A549 (cell line): ENCODE measurements around the gene ACD.

Experiments
- CTCF ChIP-seq: fragments of >200 bp; sonication (Bioruptor Twin); formaldehyde crosslinking; IDR thresholded peaks from 3 replicates; pipeline ENCODE4 v1.5.1; 2016
- ESRRA ChIP-seq: fragments of 150-350 bp; IDR thresholded peaks from 2 replicates; pipeline ENCODE4 v1.6.1; 2014; ENCODE audit warnings: mild to moderate bottlenecking, low read length, borderline replicate concordance
- KDM5A ChIP-seq: fragments of 200-600 bp; sonication (generic); IDR thresholded peaks from 2 replicates; pipeline ENCODE4 v1.6.1; 2016; ENCODE audit warnings: antibody characterized with exemption, mild to moderate bottlenecking
- MAX ChIP-seq: IDR thresholded peaks from 2 replicates; pipeline ENCODE4 v1.6.1; 2012
- MYC ChIP-seq: IDR thresholded peaks from 2 replicates; pipeline ENCODE4 v1.6.1; 2012; ENCODE audit warnings: mild to moderate bottlenecking, inconsistent platforms, low read length, improper control_type of control experiment, borderline replicate concordance
- POLR2A ChIP-seq: IDR thresholded peaks from 2 replicates; pipeline ENCODE4 v1.6.1; 2012; ENCODE audit warnings: mild to moderate bottlenecking, low read length
- POLR2AphosphoS2 ChIP-seq: conservative IDR thresholded peaks from 2 replicates; pipeline ENCODE4 v1.6.1; 2012; ENCODE audit warnings: low read length, improper control_type of control experiment, inconsistent platforms
- SMC3 ChIP-seq: fragments of >200 bp; sonication (Bioruptor Twin); formaldehyde crosslinking; IDR thresholded peaks from 3 replicates; pipeline ENCODE4 v1.6.1; 2018; ENCODE audit warnings: inconsistent platforms
- USF2 ChIP-seq: fragments of 450-650 bp; IDR thresholded peaks from 2 replicates; pipeline ENCODE4 v1.6.1; 2014; ENCODE audit warnings: antibody characterized with exemption
- TF ChIP-seq, protein P1 (sequence below): fragments of 200-600 bp; sonication (generic); IDR thresholded peaks from 2 replicates; pipeline ENCODE4 v1.6.1; 2016; ENCODE audit warnings: antibody characterized with exemption, mild to moderate bottlenecking, moderate library complexity
- TF ChIP-seq, protein P2 (sequence below): fragments of 150-350 bp; IDR thresholded peaks from 2 replicates; pipeline ENCODE4 v1.6.1; 2014; ENCODE audit warnings: low read depth, mild to moderate bottlenecking, low read length

DNA sequence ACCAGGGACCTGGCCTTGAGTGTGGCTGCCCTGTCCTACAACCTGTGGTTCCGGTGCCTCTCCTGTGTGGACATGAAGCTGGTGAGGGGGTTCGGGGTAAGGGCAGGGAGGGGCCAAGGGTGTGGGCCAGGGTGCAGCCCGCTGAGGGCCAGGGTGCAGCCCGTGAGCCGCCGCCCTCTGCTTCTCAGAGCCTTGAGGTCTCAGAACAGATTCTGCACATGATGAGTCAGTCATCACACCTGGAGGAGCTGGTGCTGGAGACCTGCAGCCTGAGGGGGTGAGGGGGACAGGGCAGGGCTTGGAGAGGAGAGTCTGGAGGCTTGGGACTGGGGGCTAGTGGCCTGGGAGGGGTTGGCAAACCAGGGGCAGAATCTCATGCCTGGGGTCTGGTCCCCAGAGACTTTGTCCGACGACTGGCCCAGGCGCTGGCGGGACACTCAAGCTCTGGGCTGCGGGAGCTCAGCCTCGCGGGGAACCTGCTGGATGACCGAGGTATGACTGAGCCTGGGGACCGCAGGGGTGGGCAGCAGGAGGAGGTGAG is 12.9 kb downstream of the ACD start:
- TF ChIP-seq CTCF (no peak), POLR2A (no peak), MAX (no peak), MYC (no peak), SMC3 (no peak), USF2 (no peak), POLR2AphosphoS2 (no peak), ESRRA (no peak), KDM5A (no peak)
- TF ChIP-seq, protein P1, sequence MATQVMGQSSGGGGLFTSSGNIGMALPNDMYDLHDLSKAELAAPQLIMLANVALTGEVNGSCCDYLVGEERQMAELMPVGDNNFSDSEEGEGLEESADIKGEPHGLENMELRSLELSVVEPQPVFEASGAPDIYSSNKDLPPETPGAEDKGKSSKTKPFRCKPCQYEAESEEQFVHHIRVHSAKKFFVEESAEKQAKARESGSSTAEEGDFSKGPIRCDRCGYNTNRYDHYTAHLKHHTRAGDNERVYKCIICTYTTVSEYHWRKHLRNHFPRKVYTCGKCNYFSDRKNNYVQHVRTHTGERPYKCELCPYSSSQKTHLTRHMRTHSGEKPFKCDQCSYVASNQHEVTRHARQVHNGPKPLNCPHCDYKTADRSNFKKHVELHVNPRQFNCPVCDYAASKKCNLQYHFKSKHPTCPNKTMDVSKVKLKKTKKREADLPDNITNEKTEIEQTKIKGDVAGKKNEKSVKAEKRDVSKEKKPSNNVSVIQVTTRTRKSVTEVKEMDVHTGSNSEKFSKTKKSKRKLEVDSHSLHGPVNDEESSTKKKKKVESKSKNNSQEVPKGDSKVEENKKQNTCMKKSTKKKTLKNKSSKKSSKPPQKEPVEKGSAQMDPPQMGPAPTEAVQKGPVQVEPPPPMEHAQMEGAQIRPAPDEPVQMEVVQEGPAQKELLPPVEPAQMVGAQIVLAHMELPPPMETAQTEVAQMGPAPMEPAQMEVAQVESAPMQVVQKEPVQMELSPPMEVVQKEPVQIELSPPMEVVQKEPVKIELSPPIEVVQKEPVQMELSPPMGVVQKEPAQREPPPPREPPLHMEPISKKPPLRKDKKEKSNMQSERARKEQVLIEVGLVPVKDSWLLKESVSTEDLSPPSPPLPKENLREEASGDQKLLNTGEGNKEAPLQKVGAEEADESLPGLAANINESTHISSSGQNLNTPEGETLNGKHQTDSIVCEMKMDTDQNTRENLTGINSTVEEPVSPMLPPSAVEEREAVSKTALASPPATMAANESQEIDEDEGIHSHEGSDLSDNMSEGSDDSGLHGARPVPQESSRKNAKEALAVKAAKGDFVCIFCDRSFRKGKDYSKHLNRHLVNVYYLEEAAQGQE = no peak
- TF ChIP-seq, protein P2, sequence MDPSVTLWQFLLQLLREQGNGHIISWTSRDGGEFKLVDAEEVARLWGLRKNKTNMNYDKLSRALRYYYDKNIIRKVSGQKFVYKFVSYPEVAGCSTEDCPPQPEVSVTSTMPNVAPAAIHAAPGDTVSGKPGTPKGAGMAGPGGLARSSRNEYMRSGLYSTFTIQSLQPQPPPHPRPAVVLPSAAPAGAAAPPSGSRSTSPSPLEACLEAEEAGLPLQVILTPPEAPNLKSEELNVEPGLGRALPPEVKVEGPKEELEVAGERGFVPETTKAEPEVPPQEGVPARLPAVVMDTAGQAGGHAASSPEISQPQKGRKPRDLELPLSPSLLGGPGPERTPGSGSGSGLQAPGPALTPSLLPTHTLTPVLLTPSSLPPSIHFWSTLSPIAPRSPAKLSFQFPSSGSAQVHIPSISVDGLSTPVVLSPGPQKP = no peak
